GM13977 (cell line): ENCODE results near the gene DDX49.

Experiments used
- DNase-seq: peaks from one replicate; pipeline ENCODE4 v3.0.0; 2012; ENCODE audit warnings: low spot score
- CTCF ChIP-seq: IDR thresholded peaks from 2 replicates; pipeline ENCODE4 v1.5.1; 2012; ENCODE audit warnings: mild to moderate bottlenecking, control low read depth; ENCODE audit not compliant: insufficient read depth; ENCODE audit errors: extremely low read depth, missing control alignments
- in situ Hi-C: fragments of 300-500 bp; cut with MboI; formaldehyde crosslinking; loops from one replicate; pipeline ENCODE4 v1.12.0; 2022; ENCODE audit warnings: low sequenced_read_pairs, low pct_unique_long_range_greater_than_20kb, mixed read lengths, inconsistent platforms; ENCODE audit not compliant: unreplicated experiment

The DDX49 gene

GRCh38 chr19:18878058-18878797, 41.3 kb upstream of the DDX49 start:
- in situ Hi-C loops: no loop called here
- no peak for TF ChIP-seq CTCF
- no peak for DNase-seq

GRCh38 chr19:18878858-18879578, 40.5 kb upstream of the DDX49 start:
- in situ Hi-C loops: no loop called here
- no peak for DNase-seq
- TF ChIP-seq CTCF: no peak

GRCh38 chr19:18879579-18880373, 39.7 kb upstream of the DDX49 start:
- in situ Hi-C loops: no loop called here
- no peak for TF ChIP-seq CTCF
- no peak for DNase-seq

- DNase-seq: no peak
- in situ Hi-C loops: no loop called here
- TF ChIP-seq CTCF: no peak
Measured at GRCh38 chr19:18881491-18881890, 38.0 kb upstream of the DDX49 start.

GRCh38 chr19:18883526-18884304, 35.8 kb upstream of the DDX49 start:
- TF ChIP-seq CTCF: no peak
- in situ Hi-C loops: no loop called here
- no peak for DNase-seq

GRCh38 chr19:18886972-18887371, 32.5 kb upstream of the DDX49 start:
- no peak for TF ChIP-seq CTCF
- no peak for DNase-seq
- in situ Hi-C loops: no loop called here
